Adrenal gland (tissue), 12 donors: ENCODE data around the gene LDB3. TPM values are rescaled to one million over a fixed set of nuclear protein-coding genes. Genes with fewer than 3 reads are reported as not detected.

Experiments
- DNase-seq, 7 donors: peaks; one replicate each; pipeline ENCODE4 v3.0.0-alpha.2; 2019 to 2020
- H3K27ac ChIP-seq, 5 donors: fragments of 200-600 bp; sonication (generic) in 4 of 5; 1 replicate in 3 of 5; 2 replicates in 2 of 5; pipeline versions ENCODE4 v1.5.1 to v1.8.0; 2016 to 2020; ENCODE audit warnings: mild to moderate bottlenecking in 1 of 5
- H3K27me3 ChIP-seq: fragments of 200-600 bp; 2 replicates; pipeline ENCODE4 v1.8.0; 2021
- H3K36me3 ChIP-seq, 2 donors: fragments of 200-600 bp; replicated peaks in 1 of 2; 1 replicate in 1 of 2; 2 replicates in 1 of 2; pipeline versions ENCODE4 v1.5.1 to v1.8.0; 2018 to 2022
- H3K4me1 ChIP-seq, 2 donors: fragments of 200-600 bp; replicated peaks in 1 of 2; 1 replicate in 1 of 2; 2 replicates in 1 of 2; pipeline versions ENCODE4 v1.5.1 to v1.8.0; 2018 to 2021
- H3K4me3 ChIP-seq, 4 donors: fragments of 200-600 bp; sonication (generic) in 3 of 4; one replicate each; pipeline ENCODE4 v1.5.1; 2016 to 2018
- H3K9me3 ChIP-seq, 3 donors: fragments of 200-600 bp; sonication (generic) in 1 of 3; replicated peaks in 1 of 3; 1 replicate in 2 of 3; 2 replicates in 1 of 3; pipeline versions ENCODE4 v1.5.1 to v1.8.0; 2016 to 2021
- CTCF ChIP-seq, 6 experiments: fragments of 450-650 bp in 4 of 6; fragments of 200-600 bp in 2 of 6; sonication (generic) in 1 of 6; IDR thresholded peaks; 1 replicate in 5 of 6; 2 replicates in 1 of 6; pipeline versions ENCODE4 v1.5.1 to v1.8.0; 2016 to 2021; ENCODE audit warnings: antibody characterized with exemption in 6 of 6, mild to moderate bottlenecking in 2 of 6, moderate library complexity in 1 of 6
- POLR2A ChIP-seq, 2 donors: fragments of 450-650 bp; IDR thresholded peaks; one replicate each; pipeline ENCODE4 v1.6.1; 2017; ENCODE audit warnings: antibody characterized with exemption in 2 of 2, mild to moderate bottlenecking in 2 of 2, moderate library complexity in 1 of 2
- WGBS, 4 donors: extraction: QIAGEN DNeasy Blood & Tissue Kit in 2 of 4; methylation state at CpG; one replicate each; pipeline versions ENCODE4 v1.1.5 to v1.1.7; 2013 to 2017; 5-methylcytosine and 5-hydroxymethylcytosine counted together
- intact Hi-C, 2 donors: fragments of 100-400 bp; cut with DNase I; formaldehyde crosslinking; loops; one replicate each; pipeline versions ENCODE4 v1.14.1 to v1.15.0; 2022 to 2023
- polyA plus RNA-seq, 3 donors: library from polyadenylated mRNA; stranded (reverse); fragments of 200-250 nt in 2 of 3; fragments of 350-450 nt in 1 of 3; fragmentation: Illumina TruSeq in 1 of 3; extraction: RNeasy Lipid Tissue Mini Kit (QIAGEN cat#74804) in 1 of 3; gene quantifications; one replicate each; pipeline ENCODE4 v1.2.3, GENCODE V29; 2013 to 2014
- total RNA-seq, 9 donors: library from RNA; depleted of rRNA in 4 of 9; stranded (reverse); fragments of >200 nt in 4 of 9; fragments of 120-200 nt in 1 of 9; fragmentation: NEBNext Ultra II Directional in 1 of 9; extraction: Animal tissue kit (Norgen Biotek cat#: 25700) in 1 of 9; gene quantifications; one replicate each; pipeline versions ENCODE4 v1.1.0 to v1.2.4, GENCODE V29; 2013 to 2023
- donor health status: healthy with polysubstance abuse.
- donor health status: Bipolar disorder and iron deficiency.
- donor health status: DM: yes; HTN: yes; CAD: no.
- donor health status: DM: no; HTN: no; CAD: no.
- donor health status: DM: no; HTN: no; CAD: no.
- donor health status: DM: yes; HTN: yes; CAD: no.

LDB3 gene
- total and polyA plus RNA-seq, 12 donors, result 0.14 to 2.7 (median 0.36) TPM

GRCh38 chr10:86744067-86744725 is 75.9 kb downstream of the LDB3 start:
- Histone ChIP-seq H3K27ac (peak overlapping the region in 1 of 5 donors; percentile 23), H3K36me3 (no peaks in the 10 kb centered on the region), H3K4me3 (no peak overlapping the region), H3K4me1 (peaks cover 0 to 6% of the 10 kb centered on the region in 2 donors), H3K27me3 (no peaks in the 10 kb centered on the region), H3K9me3 (no peaks in the 10 kb centered on the region)
- no peak for DNase-seq
- 72 to 82% (median 76%) methylated on average over 6 to 7 of the region's 7 CpGs for WGBS, 4 donors
- intact Hi-C loops, result no loop called here
- TF ChIP-seq CTCF (IDR thresholded peaks at IDR 0.05) (no peak), POLR2A (IDR thresholded peaks at IDR 0.05) (no peak)

- 49 to 57% (median 52%) methylated on average over 7 of the region's 7 CpGs for WGBS, 4 donors
- TF ChIP-seq CTCF (IDR thresholded peaks at IDR 0.05), result no peak
- TF ChIP-seq POLR2A (IDR thresholded peaks at IDR 0.05), result no peak
- Histone ChIP-seq H3K27me3 (no peaks in the 10 kb centered on the region), H3K4me1 (peaks cover 0 to 6% of the 10 kb centered on the region in 2 donors), H3K27ac (no peak overlapping the region), H3K36me3 (no peaks in the 10 kb centered on the region), H3K9me3 (no peaks in the 10 kb centered on the region), H3K4me3 (no peak overlapping the region)
- intact Hi-C loops, result no loop called here
- no peak for DNase-seq
Observed at GRCh38 chr10:86747796-86748581, 79.7 kb downstream of the LDB3 start.

GRCh38 chr10:86749854-86750253 is 81.5 kb downstream of the LDB3 start:
- Histone ChIP-seq H3K4me1 (peaks cover under 1 to 6% of the 10 kb centered on the region in 2 donors), H3K9me3 (no peaks in the 10 kb centered on the region), H3K4me3 (no peak overlapping the region), H3K27ac (no peak overlapping the region), H3K36me3 (no peaks in the 10 kb centered on the region), H3K27me3 (no peaks in the 10 kb centered on the region)
- no peak for DNase-seq
- TF ChIP-seq CTCF (IDR thresholded peaks at IDR 0.05) (no peak), POLR2A (IDR thresholded peaks at IDR 0.05) (no peak)
- intact Hi-C loops, result no loop called here
- WGBS, 4 donors, result 93 to 94% (median 94%) methylated on average over 9 of the region's 9 CpGs

GRCh38 chr10:86751477-86751876 is 83.2 kb downstream of the LDB3 start:
- intact Hi-C loops, result no loop called here
- Histone ChIP-seq H3K4me1 (peaks cover 7 to 13% of the 10 kb centered on the region in 2 donors), H3K4me3 (no peak overlapping the region), H3K27ac (no peak overlapping the region), H3K9me3 (no peaks in the 10 kb centered on the region), H3K27me3 (no peaks in the 10 kb centered on the region), H3K36me3 (no peaks in the 10 kb centered on the region)
- 81 to 98% (median 93%) methylated on average over 17 of the region's 17 CpGs for WGBS, 4 donors
- no peak for DNase-seq
- TF ChIP-seq CTCF (IDR thresholded peaks at IDR 0.05) (no peak), POLR2A (IDR thresholded peaks at IDR 0.05) (no peak)
